ENCODE data around the gene WDR11.

The WDR11 gene

DNA sequence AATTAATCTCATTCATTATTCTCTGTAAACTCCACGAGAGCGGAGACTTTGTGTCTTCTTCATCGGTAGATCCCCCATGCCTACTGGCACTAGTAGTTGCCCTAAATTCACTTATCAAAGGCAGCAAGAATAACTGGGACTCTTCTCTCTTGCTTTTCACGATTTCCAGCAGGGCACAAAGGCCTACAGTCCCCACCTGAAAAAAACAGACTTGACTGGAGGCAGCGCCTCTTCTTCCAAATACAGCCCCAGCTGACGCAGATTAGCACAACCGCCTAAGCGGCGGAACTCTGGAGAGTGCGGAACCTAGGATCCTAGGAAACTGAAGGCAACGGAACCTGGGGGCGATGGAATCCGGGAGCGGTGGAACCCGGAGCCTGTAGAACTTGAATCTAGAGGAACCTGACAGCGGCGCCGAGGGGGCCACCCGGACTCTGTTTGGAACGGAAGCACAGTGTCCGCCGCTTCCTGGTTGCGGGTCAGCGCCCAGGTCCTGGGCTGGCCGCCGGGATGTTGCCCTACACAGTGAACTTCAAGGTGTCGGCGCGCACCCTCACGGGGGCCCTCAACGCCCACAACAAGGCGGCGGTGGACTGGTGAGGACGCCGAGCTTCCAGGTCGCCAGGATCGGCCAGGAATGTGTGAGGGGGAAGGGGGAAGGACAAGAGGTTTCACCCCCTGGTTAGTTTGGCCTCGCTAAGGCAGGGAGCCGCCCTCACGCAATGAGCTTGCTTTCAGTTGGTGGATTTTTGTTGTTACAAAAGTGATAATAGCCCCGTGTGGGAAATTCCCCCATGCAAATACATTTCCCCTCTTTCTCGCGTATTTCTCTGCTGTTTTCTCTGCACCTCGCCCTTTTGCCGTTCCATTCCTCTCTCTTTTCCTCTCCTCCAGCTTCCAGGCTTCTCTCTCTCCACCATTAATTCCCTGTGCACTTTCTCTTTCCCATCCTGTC, at the start of gene WDR11:
TSS of gene WDR11 (plus strand) at position 452 of the 955 bp plus-strand sequence. CDS start at position 511, 59 bp downstream.
- peak; percentile 61 to 71 (median 65) for DNase-seq (ENCODE audit: low read depth in 2 of 3, low spot score in 1 of 3)

- no peak for DNase-seq (ENCODE audit: low read depth in 2 of 3, low spot score in 1 of 3)
Measured at GRCh38 chr10:120802935-120803334, 48.2 kb upstream of the WDR11 start.

DNA sequence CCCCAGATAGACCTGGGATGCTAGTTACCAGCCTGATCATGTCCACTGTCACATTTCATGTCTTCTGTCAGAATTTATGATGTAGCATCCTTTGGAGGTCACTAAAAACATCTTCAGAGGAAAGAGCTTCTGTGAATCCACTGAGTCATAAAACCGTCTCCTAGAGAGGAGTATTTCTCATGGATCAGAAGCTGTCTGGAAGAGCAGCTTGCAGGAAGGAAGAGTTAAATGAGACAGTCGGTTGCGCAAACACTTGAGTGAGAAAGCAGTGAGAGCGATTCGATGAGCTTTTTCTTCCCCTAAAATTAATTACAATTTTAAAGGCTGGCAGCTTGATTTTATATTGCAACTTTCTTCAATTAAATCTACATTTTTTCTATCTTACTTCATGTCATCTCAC, 47.2 kb upstream of the WDR11 start:
- DNase-seq (ENCODE audit: low read depth in 2 of 3, low spot score in 1 of 3): no peak

- no peak for DNase-seq (ENCODE audit: low read depth in 2 of 3, low spot score in 1 of 3)
Measured at GRCh38 chr10:120805014-120805812, 45.9 kb upstream of the WDR11 start.

DNA sequence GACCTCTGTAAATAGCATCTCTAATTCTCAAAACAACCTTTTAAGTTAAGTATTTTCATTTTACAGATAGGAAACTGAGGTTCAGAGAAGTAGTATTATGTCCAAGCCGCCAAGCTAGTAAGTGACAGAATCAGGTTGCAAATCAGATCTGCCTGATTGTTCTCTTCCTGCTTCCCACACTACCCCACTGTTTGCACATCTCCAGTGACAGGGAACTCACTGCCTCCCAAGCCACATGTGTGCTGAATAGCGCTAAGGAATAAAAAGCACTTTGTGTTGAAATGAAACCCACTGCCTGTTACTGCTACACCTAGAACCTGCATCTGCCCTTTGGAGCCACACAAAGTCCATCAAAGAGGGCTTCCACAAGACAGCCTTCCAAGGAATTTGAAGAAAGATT, 45.1 kb upstream of the WDR11 start:
- DNase-seq (ENCODE audit: low read depth in 2 of 3, low spot score in 1 of 3): no peak

- no peak for DNase-seq (ENCODE audit: low read depth in 2 of 3, low spot score in 1 of 3)
Measured at GRCh38 chr10:120810298-120810697, 40.9 kb upstream of the WDR11 start.

DNA sequence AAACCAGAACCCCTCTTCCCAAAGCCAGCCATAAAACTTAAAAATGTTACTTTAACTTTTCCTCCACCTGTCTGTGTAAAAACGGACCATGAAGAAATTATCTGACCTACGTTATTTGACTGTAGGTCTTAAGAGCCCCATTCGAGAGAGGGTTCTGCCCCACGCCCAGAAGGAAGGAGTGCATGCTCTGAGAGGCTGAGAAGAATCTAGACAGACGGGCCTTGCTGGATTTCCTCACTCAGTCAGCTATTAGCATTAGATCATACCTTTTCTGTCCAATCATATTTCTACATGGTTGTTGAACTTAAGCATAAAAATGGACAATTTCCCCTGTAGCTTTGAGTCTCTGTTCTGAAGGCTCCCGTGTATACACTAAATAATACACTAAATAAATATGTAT, 38.1 kb upstream of the WDR11 start:
- DNase-seq (ENCODE audit: low read depth in 2 of 3, low spot score in 1 of 3): no peak

DNA sequence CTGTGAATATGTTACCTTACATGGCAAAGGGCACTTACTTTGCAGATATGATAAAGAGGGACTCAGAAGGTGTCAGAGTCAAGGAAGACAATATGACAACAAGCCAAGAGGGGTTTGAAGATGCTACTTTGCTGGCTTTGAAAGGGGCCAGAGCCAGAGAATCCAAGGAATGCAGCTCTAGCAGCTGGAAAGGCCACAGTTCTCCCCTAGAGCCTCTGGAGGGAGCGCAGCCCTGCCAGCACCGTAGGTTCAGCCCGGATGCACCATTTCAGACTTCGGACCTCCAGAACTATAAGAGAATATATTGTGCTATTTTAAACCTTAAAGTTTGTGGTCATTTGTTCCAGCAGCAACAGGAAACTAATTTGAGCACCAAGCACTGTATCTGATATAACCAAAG, 32.9 kb upstream of the WDR11 start:
- DNase-seq (ENCODE audit: low read depth in 2 of 3, low spot score in 1 of 3): no peak

DNA sequence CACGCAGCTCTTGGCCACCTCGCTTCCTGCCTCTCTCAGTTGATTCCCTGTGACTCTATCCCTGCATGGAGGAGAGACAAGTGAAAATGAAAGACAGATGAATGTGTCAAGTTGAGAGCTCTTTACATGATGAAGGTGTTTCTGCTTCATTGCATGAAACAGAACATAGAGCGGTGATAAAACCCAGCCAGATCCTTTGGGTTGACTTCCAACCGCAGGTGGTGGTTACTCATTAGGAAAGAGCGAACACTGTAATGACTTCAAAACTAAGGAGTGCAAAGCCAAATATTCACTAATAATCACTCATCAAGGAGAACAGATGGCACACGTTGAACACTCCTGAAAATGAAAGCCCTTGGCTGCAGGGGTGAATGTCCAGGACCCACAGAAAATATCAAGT, 31.8 kb upstream of the WDR11 start:
- no peak for DNase-seq (ENCODE audit: low read depth in 2 of 3, low spot score in 1 of 3)

DNA sequence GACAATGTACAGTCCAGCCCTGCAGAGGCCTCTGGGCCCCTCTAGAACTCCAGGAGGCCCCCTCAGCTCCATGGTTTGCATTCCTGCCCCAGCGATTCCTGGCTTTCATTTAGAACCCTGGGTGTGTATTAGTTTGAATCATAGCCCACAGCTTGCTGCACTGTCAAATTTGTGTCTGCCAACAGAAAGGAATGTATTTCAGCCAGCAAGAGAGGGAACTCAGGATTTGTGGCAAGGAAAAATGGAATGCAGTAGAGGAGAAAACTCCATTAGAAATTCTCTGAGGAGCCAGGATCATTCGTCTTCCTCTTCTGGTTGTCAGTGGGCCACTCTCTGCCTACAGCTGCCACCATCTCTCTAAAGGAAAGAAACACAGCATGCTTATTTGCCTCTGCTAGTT, 27.9 kb upstream of the WDR11 start:
- DNase-seq (ENCODE audit: low read depth in 2 of 3, low spot score in 1 of 3): no peak

DNA sequence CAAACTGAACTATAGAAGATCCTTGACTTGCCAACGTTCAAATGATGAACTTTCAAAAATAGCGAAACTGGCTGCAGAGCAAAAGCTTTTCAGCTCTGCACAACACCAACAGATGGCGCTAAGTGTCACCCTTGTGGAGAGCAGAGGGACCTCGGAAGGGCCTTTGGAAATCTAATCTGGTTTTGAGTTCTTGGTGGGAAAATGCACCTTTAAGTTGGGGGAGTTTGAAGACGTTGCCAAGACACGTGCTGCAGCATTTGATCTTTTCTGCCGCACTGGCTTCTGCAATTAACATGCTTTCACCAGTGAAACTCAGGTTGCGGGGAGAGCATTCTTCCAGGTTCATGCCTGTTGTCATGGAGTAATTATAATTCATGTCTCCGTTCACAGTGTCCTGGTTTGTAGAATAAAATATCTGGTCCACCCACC, 26.3 kb upstream of the WDR11 start:
- peak in 1 of 3 donors; percentile 2 for DNase-seq (ENCODE audit: low read depth in 2 of 3, low spot score in 1 of 3)

- DNase-seq (ENCODE audit: low read depth in 2 of 3, low spot score in 1 of 3): no peak
Measured at GRCh38 chr10:120825878-120826769, 25.0 kb upstream of the WDR11 start.

- no peak for DNase-seq (ENCODE audit: low read depth in 2 of 3, low spot score in 1 of 3)
Measured at GRCh38 chr10:120827251-120827875, 23.8 kb upstream of the WDR11 start.

DNA sequence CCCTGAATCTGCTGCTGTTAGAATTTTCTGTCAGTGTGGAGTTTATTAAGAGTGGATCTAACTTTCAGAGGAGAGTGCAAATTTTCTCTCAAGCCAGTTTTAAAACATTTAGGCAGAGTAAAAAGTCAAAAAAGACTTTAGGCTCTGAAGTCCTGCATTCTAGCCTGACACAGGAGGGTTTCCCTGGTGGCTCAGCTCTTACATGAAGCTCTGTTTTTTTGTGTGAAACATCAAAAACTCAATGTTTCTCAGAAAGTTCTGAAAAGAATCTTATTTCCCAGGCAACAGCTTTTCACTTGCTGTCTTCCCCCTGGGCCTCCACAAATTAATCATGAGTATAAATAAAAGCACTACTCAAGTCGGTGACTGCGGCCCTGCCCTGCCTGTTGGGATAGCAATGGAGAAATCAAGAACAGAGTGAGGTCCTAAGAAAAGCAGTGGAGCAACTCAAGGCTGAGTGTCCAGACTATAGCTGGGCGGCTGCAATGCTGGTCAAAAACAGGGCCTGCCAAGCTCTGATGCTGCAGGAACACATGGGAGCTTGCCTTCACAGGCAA, 22.3 kb upstream of the WDR11 start:
- DNase-seq (ENCODE audit: low read depth in 2 of 3, low spot score in 1 of 3): no peak

DNA sequence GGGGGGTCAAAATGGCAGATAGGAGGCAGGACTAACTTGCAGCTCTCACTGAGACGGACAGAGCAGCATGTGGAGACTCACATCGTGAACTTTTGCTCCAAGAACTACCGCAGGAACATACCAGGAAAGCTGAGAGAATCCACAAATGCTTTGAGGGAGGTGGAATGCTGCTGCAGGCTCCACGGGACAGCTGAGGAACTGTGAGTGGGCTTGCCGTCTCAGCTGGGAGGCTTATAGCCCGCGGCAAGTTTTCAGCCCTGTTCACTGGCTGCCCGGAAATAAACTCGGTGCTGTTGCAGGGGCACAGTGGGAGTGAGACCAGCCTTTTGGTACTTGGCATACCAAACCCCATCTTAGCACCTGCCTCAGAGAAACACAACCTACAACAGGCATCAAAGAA, 19.1 kb upstream of the WDR11 start:
- no peak for DNase-seq (ENCODE audit: low read depth in 2 of 3, low spot score in 1 of 3)

GRCh38 chr10:120833222-120833928, 17.8 kb upstream of the WDR11 start:
- DNase-seq (ENCODE audit: low read depth in 2 of 3, low spot score in 1 of 3): no peak

GRCh38 chr10:120835603-120836002, 15.6 kb upstream of the WDR11 start:
- DNase-seq (ENCODE audit: low read depth in 2 of 3, low spot score in 1 of 3): no peak

DNA sequence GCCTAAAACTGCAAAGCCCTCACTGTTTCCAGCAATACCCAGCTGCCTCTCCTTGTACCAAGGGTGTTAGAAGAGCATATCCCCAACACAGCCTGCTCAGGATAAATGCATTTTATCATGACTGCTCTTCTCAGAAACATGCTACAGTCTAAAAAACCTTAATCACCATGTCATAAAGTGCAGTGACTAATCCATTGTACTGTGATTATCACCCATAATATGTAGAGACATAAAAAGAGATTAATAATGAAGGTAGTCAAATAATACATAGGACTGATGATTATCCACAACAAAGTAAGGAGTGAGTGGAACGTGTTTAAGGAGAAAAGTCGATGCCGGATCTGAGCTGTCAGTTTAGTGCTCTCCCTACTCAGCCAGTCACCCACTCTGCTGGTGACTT, 12.2 kb upstream of the WDR11 start:
- DNase-seq (ENCODE audit: low read depth in 2 of 3, low spot score in 1 of 3): no peak

- peak in 1 of 3 donors; percentile 2 for DNase-seq (ENCODE audit: low read depth in 2 of 3, low spot score in 1 of 3)
Measured at GRCh38 chr10:120841522-120842189, 9.5 kb upstream of the WDR11 start.

Measured in stimulated activated CD4-positive, alpha-beta T cell treated with anti-CD3 and anti-CD28 coated beads, Interleukin-12 subunit alpha, Interleukin-12 subunit beta, amount 100 ng/mL, for 48 hours (primary cell).